Measurements from ENCODE around the gene SMURF1.

Gene SMURF1

DNA sequence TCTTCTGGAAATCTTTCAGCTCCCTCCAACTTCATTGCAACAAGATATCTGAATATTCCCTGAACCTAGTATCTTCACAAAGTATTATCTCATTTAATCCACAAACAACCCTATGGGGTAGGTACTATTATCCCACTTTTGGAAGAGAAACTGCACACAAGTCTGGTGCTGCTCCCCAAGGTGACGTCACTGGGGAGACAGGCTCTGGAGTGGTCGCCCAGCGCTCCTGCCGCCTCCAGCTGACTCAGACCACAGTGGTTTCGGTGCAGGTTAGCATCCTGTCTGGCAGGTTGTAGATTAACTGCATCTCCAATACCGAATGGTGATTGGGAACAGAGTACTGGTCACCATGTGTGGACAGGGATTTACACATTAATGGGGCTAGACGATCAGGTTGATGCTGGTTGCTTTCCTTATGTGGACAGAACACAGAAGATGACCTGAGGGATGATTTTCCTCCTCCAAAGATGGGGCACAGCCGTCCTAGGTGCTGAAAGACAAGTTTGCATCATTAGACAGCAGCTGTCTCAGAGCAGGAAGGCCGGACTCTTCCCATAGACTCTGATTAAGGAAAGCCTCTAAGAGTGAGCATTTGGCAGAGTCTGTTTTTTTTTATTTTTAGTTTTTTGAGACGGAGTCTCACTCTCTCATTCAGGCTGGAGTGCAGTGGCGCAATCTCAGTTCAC is 137.0 kb downstream of the SMURF1 start:
- TF ChIP-seq, protein P1, sequence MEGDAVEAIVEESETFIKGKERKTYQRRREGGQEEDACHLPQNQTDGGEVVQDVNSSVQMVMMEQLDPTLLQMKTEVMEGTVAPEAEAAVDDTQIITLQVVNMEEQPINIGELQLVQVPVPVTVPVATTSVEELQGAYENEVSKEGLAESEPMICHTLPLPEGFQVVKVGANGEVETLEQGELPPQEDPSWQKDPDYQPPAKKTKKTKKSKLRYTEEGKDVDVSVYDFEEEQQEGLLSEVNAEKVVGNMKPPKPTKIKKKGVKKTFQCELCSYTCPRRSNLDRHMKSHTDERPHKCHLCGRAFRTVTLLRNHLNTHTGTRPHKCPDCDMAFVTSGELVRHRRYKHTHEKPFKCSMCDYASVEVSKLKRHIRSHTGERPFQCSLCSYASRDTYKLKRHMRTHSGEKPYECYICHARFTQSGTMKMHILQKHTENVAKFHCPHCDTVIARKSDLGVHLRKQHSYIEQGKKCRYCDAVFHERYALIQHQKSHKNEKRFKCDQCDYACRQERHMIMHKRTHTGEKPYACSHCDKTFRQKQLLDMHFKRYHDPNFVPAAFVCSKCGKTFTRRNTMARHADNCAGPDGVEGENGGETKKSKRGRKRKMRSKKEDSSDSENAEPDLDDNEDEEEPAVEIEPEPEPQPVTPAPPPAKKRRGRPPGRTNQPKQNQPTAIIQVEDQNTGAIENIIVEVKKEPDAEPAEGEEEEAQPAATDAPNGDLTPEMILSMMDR (IDR thresholded peaks at IDR 0.05; ENCODE audit: low read depth, low read length, missing control alignments) = no peak

DNA sequence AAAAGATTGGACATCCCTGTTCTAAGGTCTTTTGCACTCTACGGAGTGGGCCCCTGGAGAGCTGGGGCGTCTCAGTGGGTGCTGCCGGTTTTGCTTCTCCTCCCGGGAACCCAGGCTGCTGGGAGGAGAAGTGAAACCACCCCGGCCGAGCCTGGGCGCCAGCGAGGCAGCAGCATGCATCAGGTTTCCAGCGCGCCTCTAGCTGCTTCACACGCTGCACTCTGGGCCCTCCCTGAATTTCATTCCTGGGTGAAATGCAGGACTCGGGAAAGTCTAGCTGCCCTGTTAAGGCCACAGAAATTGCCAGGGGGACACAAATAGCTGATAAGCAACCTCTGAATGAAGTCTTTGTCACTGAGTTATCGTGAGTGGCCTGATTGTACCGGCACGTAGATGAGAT is 138.1 kb downstream of the SMURF1 start:
- no peak for DNase-seq
- in situ Hi-C loops (cut with HindIII; ENCODE audit: low pct_ligation_motif_present, low sequenced_read_pairs) = loop anchor here (25.0 kb wide), 1 partner anchor 307 kb away; no protein-coding TSS in a partner anchor
- TF ChIP-seq, protein P1 (IDR thresholded peaks at IDR 0.05; ENCODE audit: low read depth, low read length, missing control alignments) = no peak
- peaks cover 53% of the 10 kb centered on the region for H3K36me3 ChIP-seq (replicated peaks)
- no peak overlapping the region for H3K4me3 ChIP-seq (ENCODE audit: low read depth, low read length)
- no peaks in the 10 kb centered on the region for H3K27me3 ChIP-seq (replicated peaks)
- no peak overlapping the region for H3K27ac ChIP-seq

More for the DNA sequence above, 137.0 kb downstream of the SMURF1 start:
- no peak overlapping the region for H3K4me3 ChIP-seq (ENCODE audit: low read depth, low read length)
- DNase-seq = no peak
- in situ Hi-C loops (cut with HindIII; ENCODE audit: low pct_ligation_motif_present, low sequenced_read_pairs) = loop anchor here (25.0 kb wide), 1 partner anchor 305 kb away; no protein-coding TSS in a partner anchor
- peaks cover 61% of the 10 kb centered on the region for H3K36me3 ChIP-seq (replicated peaks)
- H3K27me3 ChIP-seq (replicated peaks) = no peaks in the 10 kb centered on the region
- no peak overlapping the region for H3K27ac ChIP-seq

DNA sequence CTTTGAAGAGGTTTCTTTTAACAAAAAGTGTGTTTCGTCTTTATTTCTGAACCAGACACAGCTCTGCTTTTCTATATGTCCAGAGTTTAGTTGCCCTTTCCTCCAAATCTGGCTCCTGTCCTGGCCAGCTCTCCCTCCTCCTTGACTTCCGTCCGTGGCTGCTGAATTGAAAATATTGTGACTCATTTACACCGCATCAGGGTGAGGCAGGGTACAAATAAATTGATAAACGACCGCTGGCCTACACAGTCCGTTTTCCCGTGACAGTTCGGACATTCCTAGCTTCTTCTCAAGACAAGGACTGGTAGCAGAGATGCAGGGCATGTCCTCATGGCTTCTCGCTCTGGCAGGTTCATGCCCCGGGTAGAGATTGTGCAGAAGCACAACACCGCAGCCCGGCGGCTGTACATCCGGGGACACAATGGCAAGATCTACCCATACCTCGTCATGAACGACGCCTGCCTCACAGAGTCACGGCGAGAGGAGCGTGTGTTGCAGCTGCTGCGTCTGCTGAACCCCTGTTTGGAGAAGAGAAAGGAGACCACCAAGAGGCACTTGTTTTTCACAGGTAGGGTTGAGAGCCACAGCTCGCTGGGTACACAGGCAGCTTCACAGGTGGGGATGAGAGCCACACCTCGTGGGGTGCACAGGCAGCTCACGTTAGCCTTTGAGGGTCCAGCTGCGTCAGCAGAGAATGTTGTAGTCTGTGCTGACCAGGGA is 139.0 kb downstream of the SMURF1 start:
- in situ Hi-C loops (cut with HindIII; ENCODE audit: low pct_ligation_motif_present, low sequenced_read_pairs) = loop anchor here (25.0 kb wide), 1 partner anchor 307 kb away; no protein-coding TSS in a partner anchor
- DNase-seq = no peak
- TF ChIP-seq, protein P1 (IDR thresholded peaks at IDR 0.05; ENCODE audit: low read depth, low read length, missing control alignments) = no peak
- peaks cover 46% of the 10 kb centered on the region for H3K36me3 ChIP-seq (replicated peaks)
- no peak overlapping the region for H3K4me3 ChIP-seq (ENCODE audit: low read depth, low read length)
- no peak overlapping the region for H3K27ac ChIP-seq
- no peaks in the 10 kb centered on the region for H3K27me3 ChIP-seq (replicated peaks)

DNA sequence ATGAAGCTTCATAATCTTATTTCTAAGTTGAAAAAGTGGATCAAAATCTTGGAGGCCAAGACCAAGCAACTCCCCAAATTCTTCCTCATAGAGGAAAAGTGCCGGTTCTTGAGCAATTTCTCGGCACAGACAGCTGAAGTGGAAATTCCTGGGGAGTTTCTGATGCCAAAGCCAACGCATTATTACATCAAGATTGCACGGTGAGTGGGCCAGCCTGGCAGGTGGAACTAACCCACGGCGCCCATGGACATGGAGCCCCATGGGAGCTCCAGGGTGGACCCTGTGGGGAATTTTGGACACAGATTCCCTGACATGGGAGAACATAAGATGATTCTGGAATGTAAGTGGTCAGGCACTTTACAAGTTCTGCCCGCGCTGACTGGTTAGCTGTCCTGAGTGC is 139.7 kb downstream of the SMURF1 start:
- DNase-seq = no peak
- Histone ChIP-seq H3K36me3 (replicated peaks) (peaks cover 42% of the 10 kb centered on the region), H3K4me3 (ENCODE audit: low read depth, low read length) (no peak overlapping the region), H3K27me3 (replicated peaks) (no peaks in the 10 kb centered on the region), H3K27ac (no peak overlapping the region)
- TF ChIP-seq, protein P1 (IDR thresholded peaks at IDR 0.05; ENCODE audit: low read depth, low read length, missing control alignments) = no peak
- in situ Hi-C loops (cut with HindIII; ENCODE audit: low pct_ligation_motif_present, low sequenced_read_pairs) = loop anchor here (25.0 kb wide), 1 partner anchor 308 kb away; no protein-coding TSS in a partner anchor

DNA sequence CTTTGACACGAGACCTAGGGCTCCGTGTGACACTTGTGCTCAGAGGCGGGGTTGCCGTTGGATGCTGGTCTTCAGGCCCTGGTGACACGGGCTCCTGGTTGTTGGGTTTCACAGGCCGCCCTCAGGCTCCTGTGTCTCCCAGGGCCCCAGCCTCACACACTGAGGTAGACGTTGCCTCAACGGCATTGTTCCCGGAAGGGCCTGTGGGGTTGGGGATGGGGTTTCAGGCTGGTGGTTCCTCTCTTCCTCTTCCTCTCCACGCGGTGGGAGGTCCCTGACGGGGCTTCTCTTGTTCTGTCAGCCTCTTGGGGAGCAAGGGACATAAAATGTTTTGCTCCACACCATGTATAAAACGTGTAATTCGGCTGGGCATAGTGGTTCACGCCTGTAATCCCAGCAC is 140.5 kb downstream of the SMURF1 start:
- Histone ChIP-seq H3K27ac (no peak overlapping the region), H3K36me3 (replicated peaks) (peaks cover 34% of the 10 kb centered on the region), H3K27me3 (replicated peaks) (no peaks in the 10 kb centered on the region), H3K4me3 (ENCODE audit: low read depth, low read length) (no peak overlapping the region)
- in situ Hi-C loops (cut with HindIII; ENCODE audit: low pct_ligation_motif_present, low sequenced_read_pairs) = loop anchor here (25.0 kb wide), 1 partner anchor 309 kb away; no protein-coding TSS in a partner anchor
- no peak for DNase-seq
- TF ChIP-seq, protein P1 (IDR thresholded peaks at IDR 0.05; ENCODE audit: low read depth, low read length, missing control alignments) = no peak

Measured in brain microvascular endothelial cell (primary cell).